Activated naive CD4-positive, alpha-beta T cell treated with anti-CD3 and anti-CD28 coated beads, Interleukin-2, amount 50 U/mL, for 72 hours (primary cell): ENCODE data around the gene PTGES2. TPM values are rescaled to one million over a fixed set of nuclear protein-coding genes. Genes with fewer than 3 reads are reported as not detected.
A peak's percentile ranks its signal among the peaks of the same experiment; 100 is the strongest.

ENCODE experiments used
- ATAC-seq, 2 donors: fragments of 150-1000 bp; cut with Tn5 transposase; 2 replicates each; pipeline ENCODE4 v1.10.0; 2021; ENCODE audit warnings: mild to moderate bottlenecking in 2 of 2, moderate library complexity in 2 of 2
- DNase-seq, 2 donors: peaks; one replicate each; pipeline ENCODE4 v3.0.0; 2021 to 2022; ENCODE audit warnings: low spot score in 2 of 2
- H3K27ac Mint-ChIP-seq, 2 donors: one replicate each; pipeline ENCODE4 v1.8.0; 2022; ENCODE audit warnings: mild to moderate bottlenecking in 2 of 2, mixed read lengths in 2 of 2
- H3K36me3 Mint-ChIP-seq, 2 donors: one replicate each; pipeline ENCODE4 v1.8.0; 2022; ENCODE audit warnings: mixed read lengths in 2 of 2
- H3K9me3 Mint-ChIP-seq, 2 donors: one replicate each; pipeline ENCODE4 v1.8.0; 2022; ENCODE audit warnings: mixed read lengths in 2 of 2
- total RNA-seq, 2 donors: library from RNA; stranded (reverse); gene quantifications; one replicate each; pipeline ENCODE4 v1.2.3, GENCODE V29; 2022

PTGES2 gene
- total RNA-seq, 2 donors from 2014 or later, result 6.6 to 50.6 TPM

DNA sequence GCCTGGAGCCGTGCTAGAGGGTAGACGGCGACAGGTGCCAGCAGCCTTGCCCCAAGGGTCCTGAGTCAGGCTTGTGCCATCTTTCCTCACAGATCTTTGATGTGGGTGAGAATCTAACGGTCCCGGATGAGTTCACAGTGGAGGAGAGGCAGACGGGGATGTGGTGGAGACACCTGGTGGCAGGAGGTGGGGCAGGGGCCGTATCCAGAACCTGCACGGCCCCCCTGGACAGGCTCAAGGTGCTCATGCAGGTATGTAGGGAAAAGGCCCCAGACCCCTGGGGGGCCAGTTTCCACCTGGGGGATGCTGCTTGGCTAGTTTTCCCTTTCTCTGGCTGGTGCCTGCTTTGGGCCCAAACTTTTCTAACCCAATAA is 24.0 kb downstream of the PTGES2 start:
- Mint-ChIP-seq H3K27ac (peak overlapping the region; percentile 48 to 96), H3K36me3 (peaks cover 0 to 11% of the 10 kb centered on the region in 2 donors), H3K9me3 (no peaks in the 10 kb centered on the region)
- DNase-seq (peak in 1 of 2 donors; percentile 36), ATAC-seq (peak; percentile 83 to 95)

- H3K9me3 Mint-ChIP-seq, result no peaks in the 10 kb centered on the region
- ATAC-seq, result peak in 1 of 2 donors; percentile 11
- DNase-seq, result no peak
- H3K27ac Mint-ChIP-seq, result peak overlapping the region; percentile 48 to 96
- H3K36me3 Mint-ChIP-seq, result peaks cover 0 to 11% of the 10 kb centered on the region in 2 donors
Observed at GRCh38 chr9:128102861-128103588, 24.5 kb downstream of the PTGES2 start.

- ATAC-seq (no peak), DNase-seq (no peak)
- Mint-ChIP-seq H3K9me3 (no peaks in the 10 kb centered on the region), H3K36me3 (peaks cover 0 to 11% of the 10 kb centered on the region in 2 donors), H3K27ac (peak overlapping the region in 1 of 2 donors; percentile 66)
Observed at GRCh38 chr9:128102196-128102595, 25.3 kb downstream of the PTGES2 start.

- H3K27ac Mint-ChIP-seq, result peak overlapping the region in 1 of 2 donors; percentile 66
- ATAC-seq (no peak), DNase-seq (no peak)
- peaks cover 0 to 11% of the 10 kb centered on the region in 2 donors for H3K36me3 Mint-ChIP-seq
- H3K9me3 Mint-ChIP-seq, result no peaks in the 10 kb centered on the region
Observed at GRCh38 chr9:128101690-128102089, 25.8 kb downstream of the PTGES2 start.

GRCh38 chr9:128101231-128101661 is 26.3 kb downstream of the PTGES2 start:
- peaks cover 0 to 11% of the 10 kb centered on the region in 2 donors for H3K36me3 Mint-ChIP-seq
- no peak for ATAC-seq
- H3K27ac Mint-ChIP-seq, result no peak overlapping the region
- no peak for DNase-seq
- H3K9me3 Mint-ChIP-seq, result no peaks in the 10 kb centered on the region

DNA sequence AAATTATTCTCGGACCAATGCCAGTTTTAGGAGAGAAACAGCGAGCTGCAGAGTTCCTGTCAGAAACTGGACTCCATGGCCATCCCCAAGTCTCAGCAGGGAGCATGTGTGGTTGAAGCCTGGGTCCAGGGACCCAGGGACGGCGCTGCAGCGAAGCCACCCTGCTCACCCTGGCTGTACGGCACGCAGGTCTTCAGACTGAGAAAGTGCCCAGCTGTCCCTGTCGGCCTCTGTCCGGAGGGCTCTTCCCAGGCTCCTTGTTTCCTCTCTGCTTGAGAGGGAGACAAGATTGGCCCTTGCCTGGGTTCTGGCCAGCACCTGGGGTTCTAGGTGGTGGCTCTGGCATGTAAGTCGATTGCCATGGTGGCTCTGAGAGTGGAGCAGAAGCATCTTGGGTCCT is 26.9 kb downstream of the PTGES2 start:
- DNase-seq (no peak), ATAC-seq (no peak)
- H3K36me3 Mint-ChIP-seq, result peaks cover 0 to 11% of the 10 kb centered on the region in 2 donors
- no peaks in the 10 kb centered on the region for H3K9me3 Mint-ChIP-seq
- no peak overlapping the region for H3K27ac Mint-ChIP-seq

- Mint-ChIP-seq H3K36me3 (peaks cover 0 to 11% of the 10 kb centered on the region in 2 donors), H3K27ac (no peak overlapping the region), H3K9me3 (no peaks in the 10 kb centered on the region)
- ATAC-seq (no peak), DNase-seq (no peak)
Observed at GRCh38 chr9:128099932-128100491, 27.5 kb downstream of the PTGES2 start.

- Mint-ChIP-seq H3K9me3 (no peaks in the 10 kb centered on the region), H3K36me3 (peaks cover 0 to 16% of the 10 kb centered on the region in 2 donors), H3K27ac (peak overlapping the region in 1 of 2 donors; percentile 53)
- ATAC-seq, result no peak
- no peak for DNase-seq
Observed at GRCh38 chr9:128099231-128099931, 28.1 kb downstream of the PTGES2 start.

DNA sequence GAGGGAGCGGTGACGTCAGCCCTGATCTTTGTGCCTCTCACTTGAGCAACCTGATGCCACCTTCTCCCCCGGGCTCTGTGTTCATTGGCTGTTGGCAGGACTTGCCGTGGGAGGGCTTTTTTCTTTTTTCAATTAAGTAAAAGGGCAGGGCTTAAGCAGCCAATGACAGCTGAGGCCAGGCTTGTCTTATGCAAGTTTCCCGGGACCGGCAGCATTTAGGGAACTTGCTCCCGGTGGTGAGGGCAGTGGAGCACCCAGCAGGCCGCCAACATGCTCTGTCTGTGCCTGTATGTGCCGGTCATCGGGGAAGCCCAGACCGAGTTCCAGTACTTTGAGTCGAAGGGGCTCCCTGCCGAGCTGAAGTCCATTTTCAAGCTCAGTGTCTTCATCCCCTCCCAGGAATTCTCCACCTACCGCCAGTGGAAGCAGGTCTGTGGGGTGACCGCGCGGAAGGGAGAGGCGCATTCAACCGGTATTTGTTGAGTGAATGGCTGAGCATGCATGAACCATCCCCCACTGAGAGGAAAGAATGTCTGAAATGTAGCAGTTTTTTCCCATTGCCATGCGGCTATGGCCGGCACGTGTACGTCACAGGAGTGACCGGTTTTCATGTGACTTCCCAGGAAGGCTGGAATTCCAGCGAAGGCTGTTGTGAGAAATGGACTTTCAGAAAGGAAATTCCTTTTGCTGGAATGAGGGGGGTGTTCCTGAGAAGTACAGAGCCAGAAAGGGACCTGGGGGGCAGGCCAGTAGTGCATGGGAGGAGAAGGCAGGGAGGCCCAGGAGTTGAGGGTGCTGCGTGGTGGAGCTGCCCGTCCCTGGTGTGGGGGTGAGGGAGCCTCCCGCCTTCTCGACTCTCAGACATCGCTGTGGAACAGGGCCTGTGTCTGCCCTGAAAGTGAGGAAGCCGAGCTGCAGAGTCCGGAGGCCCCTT is 29.0 kb downstream of the PTGES2 start:
- peak; percentile 43 to 47 for ATAC-seq
- H3K36me3 Mint-ChIP-seq, result peaks cover 0 to 17% of the 10 kb centered on the region in 2 donors
- DNase-seq, result peak in 1 of 2 donors; percentile 50

GRCh38 chr9:128097543-128098296 is 29.8 kb downstream of the PTGES2 start:
- Mint-ChIP-seq H3K36me3 (peaks cover 0 to 11% of the 10 kb centered on the region in 2 donors), H3K27ac (peak overlapping the region in 1 of 2 donors; percentile 53), H3K9me3 (no peaks in the 10 kb centered on the region)
- ATAC-seq, result no peak
- no peak for DNase-seq

More for the DNA sequence above, 29.0 kb downstream of the PTGES2 start:
- H3K9me3 Mint-ChIP-seq, result no peaks in the 10 kb centered on the region
- peak overlapping the region; percentile 53 to 86 for H3K27ac Mint-ChIP-seq

GRCh38 chr9:128096616-128097536 is 30.7 kb downstream of the PTGES2 start:
- Mint-ChIP-seq H3K27ac (peak overlapping the region in 1 of 2 donors; percentile 37), H3K36me3 (peaks cover 0 to 9% of the 10 kb centered on the region in 2 donors), H3K9me3 (no peaks in the 10 kb centered on the region)
- DNase-seq, result no peak
- ATAC-seq, result no peak

DNA sequence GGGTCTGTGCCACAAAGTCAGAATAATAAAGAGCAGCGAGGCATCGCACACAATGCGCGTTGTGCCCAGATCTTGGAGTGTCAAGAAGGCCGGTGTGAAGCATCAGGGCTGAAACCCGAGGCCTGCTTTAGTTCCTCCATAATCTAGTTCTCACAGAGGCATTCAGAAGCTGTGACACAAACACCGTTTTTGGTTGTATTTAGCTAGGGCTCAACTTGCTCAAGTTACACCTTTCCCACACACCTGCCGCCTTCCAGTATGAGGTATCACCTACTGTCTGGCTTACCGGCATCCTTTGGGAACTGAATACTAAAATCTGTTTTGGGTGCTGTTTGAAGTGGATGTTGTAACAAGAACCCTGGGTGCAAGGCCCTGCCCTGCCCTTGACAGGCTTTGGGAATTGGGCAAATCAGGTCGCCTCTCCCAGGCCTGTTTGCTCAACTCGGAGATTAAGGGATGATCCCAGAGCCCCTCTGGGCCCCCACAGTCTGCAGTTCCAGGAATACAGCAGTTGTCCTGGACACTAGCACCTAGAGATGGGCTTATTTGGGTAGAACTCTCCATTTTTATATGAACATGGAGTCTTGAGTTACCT is 32.5 kb downstream of the PTGES2 start:
- H3K27ac Mint-ChIP-seq, result peak overlapping the region; percentile 86 to 99
- ATAC-seq, result no peak
- H3K36me3 Mint-ChIP-seq, result peaks cover 0 to 14% of the 10 kb centered on the region in 2 donors
- DNase-seq, result no peak
- H3K9me3 Mint-ChIP-seq, result no peaks in the 10 kb centered on the region

DNA sequence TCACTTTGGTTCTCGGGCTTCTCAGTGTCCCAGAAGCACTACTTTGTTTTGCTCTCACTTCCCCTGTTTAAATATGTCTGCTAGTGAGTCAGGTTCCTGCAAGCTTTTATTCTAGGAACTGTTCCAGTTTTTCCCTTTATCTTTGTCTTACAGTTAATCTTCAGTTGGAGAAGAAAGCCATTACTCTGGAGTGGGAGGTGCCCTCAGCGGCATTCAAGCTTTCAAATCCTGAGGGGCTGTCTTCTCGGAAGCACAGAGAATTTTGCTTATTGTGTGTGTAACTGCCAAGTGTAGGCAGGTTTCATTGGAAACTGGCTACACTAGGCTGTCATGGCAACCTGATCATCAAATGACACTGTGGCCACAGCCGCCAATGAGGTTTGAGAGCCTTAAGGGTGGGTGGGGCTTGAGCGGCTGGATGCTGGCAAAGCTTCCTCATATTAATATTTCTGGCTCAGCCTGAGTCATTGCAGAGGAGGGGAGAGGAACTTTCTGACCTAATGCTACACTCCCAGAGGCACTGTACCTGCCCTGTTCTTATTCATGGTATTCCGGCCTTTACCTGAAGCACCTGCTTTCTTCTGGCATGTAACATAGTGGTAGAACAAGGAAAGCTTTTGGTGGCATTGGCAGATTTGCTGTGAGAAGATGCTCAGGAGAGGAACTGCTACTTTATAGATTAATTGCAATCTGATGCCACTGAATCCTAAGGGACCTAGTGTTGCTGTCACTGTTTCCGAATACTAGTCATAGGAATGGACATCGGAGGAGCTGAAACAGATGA is 33.2 kb downstream of the PTGES2 start:
- ATAC-seq (peak; percentile 92 to 96), DNase-seq (peak; percentile 77 to 80)
- Mint-ChIP-seq H3K9me3 (no peaks in the 10 kb centered on the region), H3K27ac (peak overlapping the region; percentile 86 to 99), H3K36me3 (peaks cover 0 to 14% of the 10 kb centered on the region in 2 donors)

- Mint-ChIP-seq H3K27ac (peak overlapping the region; percentile 86 to 99), H3K36me3 (peaks cover 0 to 14% of the 10 kb centered on the region in 2 donors), H3K9me3 (no peaks in the 10 kb centered on the region)
- DNase-seq (no peak), ATAC-seq (no peak)
Observed at GRCh38 chr9:128093011-128093410, 34.5 kb downstream of the PTGES2 start.
